GM21381 (cell line): ENCODE data around the gene REL.
"Not testable (repeated sequence)": the region's sequence is repeated elsewhere in the genome, so short reads cannot be mapped to it uniquely, and the experiment has no call there.

Experiments used
- ATAC-seq: cut with Tn5 transposase; IDR thresholded peaks from one replicate; pipeline ENCODE4 v1.9.1; 2021; ENCODE audit warnings: mild to moderate bottlenecking, moderate library complexity; ENCODE audit not compliant: unreplicated experiment

REL gene

DNA sequence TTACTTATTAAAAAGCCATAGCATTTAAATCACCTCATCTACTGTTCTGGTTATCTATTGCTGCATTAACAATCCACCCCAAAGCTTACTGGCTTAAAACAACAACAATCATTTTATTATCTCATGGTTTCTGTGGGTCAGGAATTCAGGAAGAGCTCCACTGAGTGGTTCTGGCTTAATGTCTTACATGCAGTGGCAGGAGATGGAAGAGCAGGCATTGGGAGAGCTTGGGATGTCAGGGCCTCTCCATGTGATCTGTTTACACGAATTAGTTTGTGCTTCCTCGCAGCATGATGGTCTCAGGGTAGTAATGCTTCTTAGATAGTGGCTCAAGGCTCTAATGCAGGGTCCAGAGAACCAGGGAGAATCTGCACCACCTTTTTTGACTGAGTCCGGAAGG lies 14.4 kb upstream of the REL start:
- no peak for ATAC-seq

GRCh38 chr2:60867848-60868247 lies 13.5 kb upstream of the REL start:
- ATAC-seq: no peak

GRCh38 chr2:60868589-60869273 lies 12.6 kb upstream of the REL start:
- no peak for ATAC-seq

DNA sequence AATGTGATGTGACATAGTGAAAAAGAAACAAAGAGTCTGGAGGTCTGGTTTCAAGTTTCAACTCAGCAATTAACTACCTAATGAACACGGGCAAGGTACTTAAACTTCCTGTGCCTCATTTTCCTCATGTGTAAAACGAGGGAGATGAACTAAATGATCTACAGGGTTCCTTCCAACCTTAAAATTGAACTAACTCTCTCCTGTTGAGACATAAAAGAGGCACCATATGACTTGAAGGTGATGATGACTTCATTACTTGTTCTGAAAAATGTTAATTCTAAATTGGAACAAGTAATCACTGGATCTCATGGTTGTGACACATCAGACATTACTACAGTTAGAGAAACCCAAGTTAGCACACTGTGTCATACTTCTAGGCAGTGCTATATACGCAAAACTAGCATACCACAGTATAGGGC lies 8.9 kb upstream of the REL start:
- no peak for ATAC-seq

GRCh38 chr2:60873381-60873780 lies 8.0 kb upstream of the REL start:
- peak; percentile 76 for ATAC-seq

DNA sequence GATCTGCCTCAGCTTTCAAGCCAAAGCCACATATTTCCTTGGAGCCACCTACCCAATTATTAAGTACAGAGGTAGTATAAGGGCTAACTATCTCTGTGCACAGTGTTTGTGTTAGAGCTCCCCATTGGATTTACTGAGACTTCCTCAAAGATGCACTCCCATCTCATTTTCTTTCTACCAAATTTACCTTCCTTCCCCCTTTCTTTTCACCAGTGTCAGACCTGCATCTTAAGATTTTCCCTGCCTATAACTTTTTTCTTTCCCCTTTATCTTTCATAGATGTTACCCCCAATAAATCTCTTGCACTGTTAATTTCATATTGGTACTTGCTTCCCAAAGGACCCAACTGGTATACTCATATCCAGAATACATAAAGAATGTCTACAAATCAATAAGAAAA lies 5.9 kb upstream of the REL start:
- ATAC-seq: no peak

GRCh38 chr2:60880643-60881046 lies 729 bp upstream of the REL start:
- no peak for ATAC-seq

- peak; percentile 22 for ATAC-seq
These were observed 1.8 kb downstream of the REL start for GRCh38 chr2:60882971-60883753.

GRCh38 chr2:60883896-60884295 lies 2.5 kb downstream of the REL start:
- no peak for ATAC-seq

DNA sequence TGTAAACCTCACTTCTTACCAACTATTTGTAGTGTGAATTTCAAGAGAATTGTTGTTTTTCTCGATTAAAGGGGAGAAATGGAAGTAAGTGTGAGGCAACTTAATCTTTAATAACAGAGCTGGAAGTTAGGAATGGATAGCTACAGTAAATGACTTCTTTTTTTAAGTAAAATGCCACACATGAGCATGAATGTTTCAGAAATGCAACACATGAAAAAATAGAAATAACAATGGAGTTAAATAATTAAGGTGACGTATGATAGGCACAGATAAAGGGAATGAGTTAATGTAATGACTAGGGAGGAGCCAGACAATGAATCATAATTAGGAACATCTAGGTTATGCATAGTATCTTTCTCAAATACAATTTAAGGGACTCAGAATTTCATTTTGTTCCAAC lies 3.4 kb downstream of the REL start:
- ATAC-seq: no peak

GRCh38 chr2:60885683-60886082 lies 4.3 kb downstream of the REL start:
- ATAC-seq: no peak

- no peak for ATAC-seq
These were observed 5.6 kb downstream of the REL start for GRCh38 chr2:60886991-60887390.

GRCh38 chr2:60888853-60889252 lies 7.5 kb downstream of the REL start:
- no peak for ATAC-seq

DNA sequence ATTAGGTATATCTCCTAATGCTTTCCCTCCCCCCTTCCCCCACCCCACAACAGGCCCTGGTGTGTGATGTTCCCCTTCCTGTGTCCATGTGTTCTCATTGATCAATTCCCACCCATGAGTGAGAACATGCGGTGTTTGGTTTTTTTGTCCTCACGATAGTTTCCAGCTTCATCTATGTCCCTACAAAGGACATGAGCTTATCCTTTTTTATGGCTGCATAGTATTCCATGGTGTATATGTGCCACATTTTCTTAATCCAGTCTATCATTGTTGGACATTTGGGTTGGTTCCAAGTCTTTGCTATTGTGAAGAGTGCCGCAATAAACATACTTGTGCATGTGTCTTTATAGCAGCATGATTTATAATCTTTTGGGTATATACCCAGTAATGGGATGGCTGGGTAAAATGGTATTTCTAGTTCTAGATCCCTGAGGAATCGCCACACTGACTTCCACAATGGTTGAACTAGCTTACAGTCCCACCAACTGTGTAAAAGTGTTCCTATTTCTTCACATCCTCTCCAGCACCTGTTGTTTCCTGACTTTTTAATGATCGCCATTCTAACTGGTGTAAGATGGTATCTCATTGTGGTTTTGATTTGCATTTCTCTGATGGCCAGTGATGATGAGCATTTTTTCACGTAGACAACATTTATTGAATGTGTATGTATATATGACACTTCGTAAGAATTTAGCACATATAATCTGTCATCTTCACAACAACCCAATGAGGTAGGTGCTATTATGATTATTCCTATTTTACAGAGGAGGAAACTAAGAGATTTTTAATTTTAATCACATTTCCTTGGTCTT lies 8.4 kb downstream of the REL start:
- not testable (repeated sequence) for ATAC-seq

DNA sequence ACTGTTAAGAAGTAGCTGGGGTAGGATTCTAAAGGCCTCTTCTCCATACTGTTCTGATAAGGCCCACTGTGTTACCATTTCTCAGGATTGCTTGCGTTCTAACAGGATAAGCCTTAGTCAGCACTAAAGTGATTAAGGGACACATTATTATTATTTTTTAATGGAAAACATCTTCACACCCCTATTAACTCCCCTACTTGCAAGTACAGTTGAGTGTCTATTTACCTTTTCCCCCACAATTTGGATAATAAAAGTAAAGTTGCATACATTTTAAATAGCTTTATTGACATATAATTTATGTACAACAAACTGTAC lies 9.0 kb downstream of the REL start:
- no peak for ATAC-seq

DNA sequence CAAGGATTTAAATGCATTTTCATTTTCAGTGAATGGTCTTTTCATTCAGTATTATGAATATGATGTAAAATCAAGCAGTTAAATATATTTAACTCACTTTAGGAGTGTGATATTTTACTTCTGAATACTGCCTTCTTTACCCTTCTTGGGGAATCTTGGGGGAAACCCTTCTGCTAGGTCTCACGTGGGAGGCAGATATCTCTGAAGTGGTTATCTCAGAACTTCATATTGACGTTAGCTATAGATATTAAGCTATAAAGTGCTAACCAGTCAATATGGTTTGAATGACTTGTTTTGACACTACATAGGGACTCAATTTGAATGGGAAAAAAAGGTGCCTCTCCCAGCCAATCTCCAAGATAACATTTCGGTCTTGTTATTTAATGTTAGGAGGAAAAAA lies 9.8 kb downstream of the REL start:
- no peak for ATAC-seq

GRCh38 chr2:60898567-60898966 lies 17.2 kb downstream of the REL start:
- no peak for ATAC-seq

DNA sequence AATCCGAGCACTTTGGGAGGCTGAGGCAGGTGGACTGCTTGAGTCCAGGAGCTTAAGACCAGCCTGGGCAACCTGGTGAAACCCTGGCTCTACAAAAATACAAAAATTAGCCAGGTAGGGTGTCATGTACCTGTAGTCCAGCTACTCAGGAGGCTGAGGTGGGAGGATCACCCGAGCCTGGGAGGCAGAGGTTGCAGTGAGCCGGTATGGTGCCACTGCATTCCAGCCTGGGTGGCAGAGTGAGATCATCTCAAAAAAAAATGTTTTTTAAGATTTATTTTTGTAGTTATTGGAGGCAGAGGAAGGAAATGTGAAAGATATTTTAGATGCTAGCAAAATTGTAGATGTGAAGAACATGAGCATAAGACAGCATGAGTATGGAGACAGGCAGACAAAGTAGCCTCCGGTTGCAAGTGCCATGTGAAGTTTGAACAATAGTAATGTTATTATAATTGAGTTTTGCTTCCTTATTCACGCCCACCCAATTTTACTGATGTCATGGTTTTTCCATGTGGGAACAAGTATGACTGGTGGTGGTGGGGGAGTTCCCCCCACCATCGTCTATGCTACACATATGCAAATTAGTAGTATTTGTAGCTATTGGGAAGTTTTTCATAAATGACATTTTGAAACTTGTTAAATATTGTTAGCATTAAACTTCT lies 18.0 kb downstream of the REL start:
- peak; percentile 52 for ATAC-seq

DNA sequence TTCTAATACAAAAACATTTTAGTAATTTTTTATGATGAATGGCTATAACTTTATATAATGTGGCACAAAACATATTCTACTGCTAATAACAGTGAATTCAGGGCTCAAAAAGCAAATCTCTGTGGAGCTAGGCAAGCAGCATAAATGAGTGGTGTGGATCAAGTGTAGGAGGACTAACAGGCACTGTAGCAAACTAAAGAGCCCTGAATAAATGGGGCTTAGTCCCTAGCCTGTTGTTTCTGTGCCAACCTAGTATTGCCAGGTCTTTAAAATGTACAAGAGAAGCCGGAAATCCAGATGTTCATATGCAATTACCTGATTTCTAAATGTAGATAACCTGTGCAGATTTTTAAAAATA lies 18.5 kb downstream of the REL start:
- no peak for ATAC-seq

GRCh38 chr2:60901296-60901695 lies 19.9 kb downstream of the REL start:
- ATAC-seq: not testable (repeated sequence)

DNA sequence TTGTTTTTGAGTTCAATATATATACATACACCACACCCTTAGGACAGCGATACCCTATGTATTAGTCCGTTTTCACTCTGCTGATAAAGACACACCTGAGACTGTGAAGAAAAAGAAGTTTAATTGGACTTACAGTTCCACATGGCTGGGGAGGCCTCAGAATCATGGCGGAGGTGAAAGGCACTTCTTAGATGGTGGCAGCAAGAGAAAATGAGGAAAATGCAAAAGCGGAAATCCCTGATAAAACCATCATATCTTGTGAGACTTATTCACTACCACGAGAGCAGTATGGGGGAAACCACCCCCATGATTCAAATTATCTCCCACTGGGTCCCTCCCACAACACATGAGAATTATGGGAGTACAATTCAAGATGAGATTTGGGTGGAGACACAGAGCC lies 24.5 kb downstream of the REL start:
- not testable (repeated sequence) for ATAC-seq
